Measurements from ENCODE around the gene ONECUT3.

Gene ONECUT3

DNA sequence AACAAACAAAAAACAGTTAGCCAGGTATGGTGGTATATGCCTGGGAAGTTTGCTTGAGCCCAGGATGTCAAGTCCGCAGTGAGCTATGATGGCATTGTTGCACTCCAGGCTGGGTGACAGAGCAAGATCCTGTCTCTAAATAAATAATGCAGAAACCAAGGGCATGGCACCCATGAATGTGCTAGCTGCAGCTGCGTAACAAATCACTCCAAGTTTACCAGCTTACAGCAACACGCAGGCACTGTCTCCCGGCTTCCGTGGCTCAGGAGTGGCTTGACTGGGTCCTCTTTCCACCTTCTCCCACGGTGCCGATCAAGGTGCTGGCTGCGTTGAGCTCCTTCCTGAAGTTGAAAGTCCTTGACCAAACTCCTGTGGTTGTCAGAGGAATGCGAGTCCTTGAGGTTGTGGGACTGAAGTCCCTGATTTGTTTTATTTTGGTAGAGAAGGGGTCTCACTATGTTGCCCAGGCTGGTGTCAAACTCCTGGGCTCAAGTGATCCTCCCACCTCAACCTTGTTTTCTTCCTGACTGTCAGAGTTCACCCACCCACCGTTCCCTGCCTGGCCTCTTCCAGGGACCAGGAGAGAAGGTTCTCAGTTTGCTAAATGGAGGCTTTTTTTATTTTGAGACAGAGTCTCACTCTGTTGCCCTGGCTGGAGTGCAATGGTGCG, 13.2 kb upstream of the ONECUT3 start:
- DNase-seq (ENCODE audit: low spot score): no peak

DNA sequence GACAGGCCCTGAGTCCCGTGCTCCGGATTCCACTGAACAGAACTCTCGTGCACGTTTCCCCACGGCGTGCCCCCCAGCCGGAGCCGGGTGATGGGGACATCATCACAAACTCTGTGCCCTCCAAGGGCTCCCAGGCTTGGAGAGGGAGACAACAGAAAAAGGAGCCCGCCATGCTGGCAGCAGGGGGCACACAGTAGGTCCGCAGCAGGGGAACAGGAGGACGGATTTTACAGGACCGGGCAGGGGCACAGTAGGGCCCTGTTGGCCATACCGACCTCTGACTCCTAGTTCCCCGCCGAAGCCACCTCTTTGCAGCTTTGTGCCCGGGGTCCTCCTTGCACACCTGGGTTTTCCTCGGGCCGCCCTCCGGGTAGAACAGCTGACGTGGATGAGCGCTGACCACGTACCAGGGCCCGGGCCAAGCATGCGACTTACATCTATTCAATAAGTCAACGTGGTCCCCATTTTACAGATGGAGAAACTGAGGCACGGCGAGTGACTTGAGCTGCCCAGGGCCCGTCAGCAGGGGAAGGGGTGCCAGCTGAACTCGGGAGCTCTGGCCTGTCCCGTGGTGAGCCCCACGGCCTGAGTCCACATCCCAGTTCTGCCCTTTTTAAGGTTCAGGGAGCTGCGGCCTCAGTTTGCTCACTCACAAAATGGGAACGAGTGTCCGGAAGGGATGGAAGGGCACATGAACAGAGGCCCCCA, 10.2 kb upstream of the ONECUT3 start:
- no peak for DNase-seq (ENCODE audit: low spot score)

GRCh38 chr19:1744133-1744665, 9.1 kb upstream of the ONECUT3 start:
- DNase-seq (ENCODE audit: low spot score): no peak

GRCh38 chr19:1744822-1745563, 8.3 kb upstream of the ONECUT3 start:
- DNase-seq (ENCODE audit: low spot score): no peak

- no peak for DNase-seq (ENCODE audit: low spot score)
Observed at GRCh38 chr19:1745589-1746031, 7.7 kb upstream of the ONECUT3 start.

DNA sequence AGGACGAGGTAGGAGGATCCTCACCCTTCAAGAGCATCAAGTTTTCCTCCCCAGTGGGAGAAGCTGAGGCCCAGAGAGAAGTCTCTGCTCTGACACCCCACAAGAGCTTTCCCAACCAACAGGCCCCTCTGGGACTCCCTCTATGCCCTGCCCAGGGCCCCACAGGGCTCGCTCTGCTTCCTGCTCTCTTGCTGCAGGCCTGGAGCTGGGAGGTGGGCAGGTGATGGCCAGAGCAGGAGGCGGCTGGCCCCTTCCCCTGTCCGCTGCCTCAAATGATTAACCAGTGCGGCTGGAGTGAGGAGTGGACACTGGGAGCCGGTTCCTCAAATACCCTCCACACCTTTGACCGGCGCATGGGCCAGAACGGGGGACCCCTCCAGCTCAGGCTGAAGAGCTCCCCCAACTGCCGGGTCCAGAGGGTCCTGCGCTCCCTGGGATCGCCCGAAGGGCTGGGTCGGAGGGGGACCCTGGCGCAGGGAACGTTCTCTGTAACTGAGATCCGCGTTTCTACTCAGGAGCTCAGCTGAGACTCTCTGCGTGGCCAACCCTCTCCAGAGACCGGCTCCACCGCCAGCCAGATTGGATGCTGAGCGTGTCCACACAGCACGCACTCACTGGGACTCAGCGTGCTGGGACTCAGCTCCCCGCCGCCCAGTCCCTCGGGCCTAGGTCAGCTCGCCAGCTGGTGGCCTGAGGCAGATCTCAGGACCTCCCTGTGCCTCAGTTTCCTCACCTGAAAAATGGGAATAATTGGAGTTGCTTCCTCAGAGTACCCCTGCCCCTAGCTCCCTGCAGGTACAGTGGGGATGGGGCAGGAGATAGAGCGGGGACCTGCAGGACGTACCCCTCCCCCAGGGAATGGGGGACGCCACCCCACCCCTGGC, 6.7 kb upstream of the ONECUT3 start:
- no peak for DNase-seq (ENCODE audit: low spot score)

- peak; percentile 83 for DNase-seq (ENCODE audit: low spot score)
Observed at GRCh38 chr19:1747285-1748114, 5.8 kb upstream of the ONECUT3 start.

- DNase-seq (ENCODE audit: low spot score): peak; percentile 44
Observed at GRCh38 chr19:1748115-1748872, 5.0 kb upstream of the ONECUT3 start.

DNA sequence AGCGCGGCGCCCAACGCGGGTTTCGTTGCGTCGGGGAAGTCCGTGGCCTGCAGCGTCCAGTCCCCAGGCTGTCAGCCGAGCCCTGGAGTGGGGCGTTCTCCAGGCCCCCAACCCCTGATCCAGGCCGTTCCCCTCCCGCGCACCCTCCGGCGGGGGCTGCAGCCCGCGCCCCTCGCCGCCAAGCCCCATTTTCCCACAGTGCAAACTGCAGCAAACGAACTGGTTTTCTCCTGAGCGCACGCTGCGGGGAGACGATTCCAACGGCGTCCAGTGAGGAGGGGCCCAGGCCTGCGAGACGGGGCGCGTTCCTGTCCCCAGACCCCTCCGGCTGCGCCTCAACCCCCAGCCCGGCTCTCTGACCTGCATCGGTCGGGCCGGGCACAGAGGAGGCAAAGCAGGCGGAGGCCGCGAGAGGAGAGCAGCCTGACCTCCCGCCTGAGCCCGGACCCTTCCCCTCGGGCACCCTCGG, 4.4 kb upstream of the ONECUT3 start:
- no peak for DNase-seq (ENCODE audit: low spot score)

GRCh38 chr19:1749373-1750342, 3.6 kb upstream of the ONECUT3 start:
- no peak for DNase-seq (ENCODE audit: low spot score)

DNA sequence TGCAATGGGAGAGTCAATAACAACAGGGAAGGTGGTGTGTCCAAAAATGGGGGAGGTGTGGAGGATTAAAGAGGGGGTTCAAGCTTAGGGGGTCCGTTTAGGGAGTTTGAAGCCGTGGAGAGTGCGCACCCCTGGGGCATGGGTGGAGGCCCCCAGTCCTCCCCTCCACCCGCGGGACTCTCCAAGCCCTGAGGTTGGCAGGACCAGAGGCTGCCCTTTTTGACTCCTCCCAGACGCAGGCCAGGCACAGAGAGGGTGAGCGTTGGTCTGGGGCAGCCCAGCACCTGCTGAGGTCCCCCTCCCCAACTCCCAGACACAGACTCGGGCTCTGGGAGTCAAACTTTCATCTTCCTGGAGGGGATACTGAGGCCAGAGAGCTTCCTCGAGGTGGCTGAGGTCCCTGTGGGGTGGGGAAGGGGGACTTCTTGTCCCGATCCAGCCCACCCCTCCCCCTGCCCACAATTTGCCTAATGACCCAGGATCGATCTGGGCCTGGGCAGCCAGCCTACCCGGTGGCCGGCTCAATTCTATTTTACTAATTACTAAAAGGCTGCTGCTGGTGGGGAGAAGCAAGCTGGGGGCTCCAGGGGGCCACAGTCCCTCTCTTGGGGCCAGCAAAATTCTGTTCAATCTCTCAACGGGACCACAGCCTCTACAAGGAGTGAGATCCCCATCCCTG, 2.8 kb upstream of the ONECUT3 start:
- DNase-seq (ENCODE audit: low spot score): no peak

- DNase-seq (ENCODE audit: low spot score): no peak
Observed at GRCh38 chr19:1751367-1752008, 1.8 kb upstream of the ONECUT3 start.

GRCh38 chr19:1752009-1752756, 1.1 kb upstream of the ONECUT3 start:
- DNase-seq (ENCODE audit: low spot score): no peak

- DNase-seq (ENCODE audit: low spot score): no peak
Observed at GRCh38 chr19:1754018-1754635, 821 bp downstream of the ONECUT3 start.

GRCh38 chr19:1754636-1755466, 1.5 kb downstream of the ONECUT3 start:
- DNase-seq (ENCODE audit: low spot score): no peak

Measured in SW480 (cell line).